ENCODE data around the gene SMOC2. TPM values are rescaled to one million over a fixed set of nuclear protein-coding genes. Genes with fewer than 3 reads are reported as not detected.

The SMOC2 gene
- total and polyA plus RNA-seq, 2 of the 13 experiments (the other 11 are each of a cell fraction or from before 2014, with no cell fraction given), result not detected

DNA sequence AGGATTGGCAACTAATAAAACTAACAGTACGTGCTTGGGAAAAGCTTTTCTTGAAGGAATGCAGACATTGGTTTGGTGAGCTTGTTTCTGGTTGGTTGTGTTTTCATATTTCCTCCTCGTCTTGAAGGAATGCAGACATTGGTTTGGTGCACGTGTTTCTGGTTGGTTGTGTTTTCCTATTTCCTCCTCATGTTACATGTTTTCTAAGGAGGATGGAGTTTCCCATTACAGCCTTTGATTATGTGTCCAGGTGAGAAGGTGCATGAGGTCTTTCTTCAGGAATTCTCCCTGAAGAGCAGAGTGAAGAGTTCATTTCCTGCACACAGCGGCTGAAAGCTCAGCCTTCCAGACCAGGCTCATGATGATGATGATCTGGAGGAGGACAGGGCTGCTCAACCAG lies 190.6 kb downstream of the SMOC2 start (continued):
- TF ChIP-seq, protein P1, sequence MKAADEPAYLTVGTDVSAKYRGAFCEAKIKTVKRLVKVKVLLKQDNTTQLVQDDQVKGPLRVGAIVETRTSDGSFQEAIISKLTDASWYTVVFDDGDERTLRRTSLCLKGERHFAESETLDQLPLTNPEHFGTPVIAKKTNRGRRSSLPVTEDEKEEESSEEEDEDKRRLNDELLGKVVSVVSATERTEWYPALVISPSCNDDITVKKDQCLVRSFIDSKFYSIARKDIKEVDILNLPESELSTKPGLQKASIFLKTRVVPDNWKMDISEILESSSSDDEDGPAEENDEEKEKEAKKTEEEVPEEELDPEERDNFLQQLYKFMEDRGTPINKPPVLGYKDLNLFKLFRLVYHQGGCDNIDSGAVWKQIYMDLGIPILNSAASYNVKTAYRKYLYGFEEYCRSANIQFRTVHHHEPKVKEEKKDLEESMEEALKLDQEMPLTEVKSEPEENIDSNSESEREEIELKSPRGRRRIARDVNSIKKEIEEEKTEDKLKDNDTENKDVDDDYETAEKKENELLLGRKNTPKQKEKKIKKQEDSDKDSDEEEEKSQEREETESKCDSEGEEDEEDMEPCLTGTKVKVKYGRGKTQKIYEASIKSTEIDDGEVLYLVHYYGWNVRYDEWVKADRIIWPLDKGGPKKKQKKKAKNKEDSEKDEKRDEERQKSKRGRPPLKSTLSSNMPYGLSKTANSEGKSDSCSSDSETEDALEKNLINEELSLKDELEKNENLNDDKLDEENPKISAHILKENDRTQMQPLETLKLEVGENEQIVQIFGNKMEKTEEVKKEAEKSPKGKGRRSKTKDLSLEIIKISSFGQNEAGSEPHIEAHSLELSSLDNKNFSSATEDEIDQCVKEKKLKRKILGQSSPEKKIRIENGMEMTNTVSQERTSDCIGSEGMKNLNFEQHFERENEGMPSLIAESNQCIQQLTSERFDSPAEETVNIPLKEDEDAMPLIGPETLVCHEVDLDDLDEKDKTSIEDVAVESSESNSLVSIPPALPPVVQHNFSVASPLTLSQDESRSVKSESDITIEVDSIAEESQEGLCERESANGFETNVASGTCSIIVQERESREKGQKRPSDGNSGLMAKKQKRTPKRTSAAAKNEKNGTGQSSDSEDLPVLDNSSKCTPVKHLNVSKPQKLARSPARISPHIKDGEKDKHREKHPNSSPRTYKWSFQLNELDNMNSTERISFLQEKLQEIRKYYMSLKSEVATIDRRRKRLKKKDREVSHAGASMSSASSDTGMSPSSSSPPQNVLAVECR (CRISPR knock-in tag; IDR thresholded peaks at IDR 0.05; ENCODE audit: borderline replicate concordance), result no peak
- TF ChIP-seq ZNF335 (CRISPR knock-in tag; IDR thresholded peaks at IDR 0.05) (no peak), SOX5 (CRISPR knock-in tag; IDR thresholded peaks at IDR 0.05; ENCODE audit: borderline replicate concordance) (no peak), ZNF605 (CRISPR knock-in tag; IDR thresholded peaks at IDR 0.05) (no peak), ZNF263 (CRISPR knock-in tag; IDR thresholded peaks at IDR 0.05) (no peak), ZSCAN5A (CRISPR knock-in tag; IDR thresholded peaks at IDR 0.05; ENCODE audit: borderline replicate concordance) (no peak), SMAD9 (CRISPR knock-in tag; IDR thresholded peaks at IDR 0.05) (no peak), HOXA9 (CRISPR knock-in tag; IDR thresholded peaks at IDR 0.05; ENCODE audit: borderline replicate concordance) (no peak)

DNA sequence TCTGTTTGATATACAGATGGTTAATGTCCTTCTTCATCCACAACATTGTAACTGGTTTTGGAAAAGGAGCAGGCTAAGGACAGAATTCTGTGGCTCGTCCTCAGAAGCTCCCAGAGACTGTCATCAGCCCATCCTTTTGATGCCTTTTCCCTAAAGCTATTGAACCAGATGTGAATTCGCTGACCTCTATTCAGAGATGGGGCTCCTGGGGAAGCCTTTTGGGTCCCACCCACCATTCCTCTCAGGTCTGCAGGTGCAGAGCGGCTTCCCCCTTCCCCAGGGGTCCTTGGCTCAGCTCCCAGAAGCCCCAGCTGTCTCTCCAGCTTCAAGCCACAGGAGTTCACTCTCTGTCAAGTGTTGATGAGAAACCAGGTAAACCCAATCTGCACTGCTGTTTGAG lies 191.7 kb downstream of the SMOC2 start:
- ATAC-seq, result no peak
- TF ChIP-seq GLMP (CRISPR knock-in tag; IDR thresholded peaks at IDR 0.05; ENCODE audit: borderline replicate concordance) (no peak), ZUFSP (CRISPR knock-in tag; IDR thresholded peaks at IDR 0.05; ENCODE audit: borderline replicate concordance) (no peak), ZNF841 (CRISPR knock-in tag; IDR thresholded peaks at IDR 0.05; ENCODE audit: borderline replicate concordance) (no peak), GZF1 (CRISPR knock-in tag; IDR thresholded peaks at IDR 0.05) (no peak), MAFG (CRISPR knock-in tag; IDR thresholded peaks at IDR 0.05) (no peak), ZNF768 (CRISPR knock-in tag; IDR thresholded peaks at IDR 0.05) (no peak), ZBTB7A (CRISPR knock-in tag; IDR thresholded peaks at IDR 0.05) (no peak)

More for the DNA sequence above, 191.7 kb downstream of the SMOC2 start:
- Histone ChIP-seq H3K4me1 (ENCODE audit: insufficient read depth, low read length) (no peaks in the 10 kb centered on the region), H3K9ac (ENCODE audit: insufficient read depth, low read depth, low read length) (no peak overlapping the region), H2AFZ (ENCODE audit: low read length) (no peak overlapping the region), H3K9me3 (ENCODE audit: low read length) (no peaks in the 10 kb centered on the region), H4K20me1 (ENCODE audit: insufficient read depth, low read length) (no peaks in the 10 kb centered on the region), H3K4me2 (ENCODE audit: low read depth, low read length) (no peak overlapping the region), H3K27ac (ENCODE audit: extremely low read length, insufficient read depth, low read length) (no peak overlapping the region), H3K79me2 (ENCODE audit: insufficient read depth, low read length) (no peaks in the 10 kb centered on the region), H3K27me3 (ENCODE audit: control insufficient read depth in 1 of 2, insufficient read depth in 2 of 2, low read length in 2 of 2) (peaks cover 4 to 54% of the 10 kb centered on the region in 2 experiments), H3K36me3 (replicated peaks in 1 of 2; ENCODE audit: control insufficient read depth in 1 of 2, insufficient read depth in 2 of 2, low read length in 2 of 2) (no peaks in the 10 kb centered on the region), H3K4me3 (replicated peaks in 1 of 3; ENCODE audit: insufficient read depth in 1 of 3, low read depth in 2 of 3, low read length in 3 of 3) (no peak overlapping the region)
- DNase-seq (ENCODE audit: low spot score) (no peak), FAIRE-seq (no peak)
- POLR2A ChIA-PET, result no interaction called here
- in situ Hi-C loops (cut with HindIII; ENCODE audit: extremely low pct_ligation_motif_present, low pct_unique_long_range_greater_than_20kb) (no loop called here), intact Hi-C loops (cut with micrococcal nuclease; ENCODE audit: unreplicated experiment) (no loop called here)
- BruUV-seq (replicated peaks), result no TSS peak
- CTCF ChIA-PET (ENCODE audit: low intra/inter-chr PET ratio, low total read pairs), result no interaction called here
- 2% methylated on average over 3 of the region's 3 CpGs for WGBS (ENCODE audit: low lambda C conversion rate)

Data from HepG2 (cell line).